GM20000 (cell line): ENCODE results near the gene MED12L.

Experiments
- DNase-seq: peaks from one replicate; pipeline ENCODE4 v3.0.0; 2012; ENCODE audit warnings: low spot score
- CTCF ChIP-seq: IDR thresholded peaks from 2 replicates; pipeline ENCODE4 v1.5.1; 2012; ENCODE audit warnings: mild to moderate bottlenecking, control low read depth; ENCODE audit errors: extremely low read depth, missing control alignments

The MED12L gene

GRCh38 chr3:151351648-151352047, 266.2 kb downstream of the MED12L start:
- no peak for TF ChIP-seq CTCF

GRCh38 chr3:151356794-151357462, 271.5 kb downstream of the MED12L start:
- TF ChIP-seq CTCF, result no peak
- DNase-seq, result no peak

More at GRCh38 chr3:151351648-151352047, 266.2 kb downstream of the MED12L start:
- DNase-seq, result no peak

GRCh38 chr3:151357463-151357850, 272.0 kb downstream of the MED12L start:
- DNase-seq, result no peak
- TF ChIP-seq CTCF, result no peak

- TF ChIP-seq CTCF, result no peak
- no peak for DNase-seq
These were observed 277.3 kb downstream of the MED12L start for GRCh38 chr3:151362751-151363174.

GRCh38 chr3:151366993-151367392, 281.5 kb downstream of the MED12L start:
- TF ChIP-seq CTCF, result no peak
- no peak for DNase-seq

- no peak for DNase-seq
- no peak for TF ChIP-seq CTCF
These were observed 282.0 kb downstream of the MED12L start for GRCh38 chr3:151367448-151367847.

- DNase-seq, result no peak
- no peak for TF ChIP-seq CTCF
These were observed 286.1 kb downstream of the MED12L start for GRCh38 chr3:151371526-151371925.
